HCT116 (cell line): ENCODE results near the gene RFX8. TPM values are rescaled to one million over a fixed set of nuclear protein-coding genes. Genes with fewer than 3 reads are reported as not detected.

ENCODE experiments used
- ATAC-seq: fragments of 200-7000 bp; cut with Tn5 transposase; 2 replicates; pipeline ENCODE4 v1.9.1; 2020; ENCODE audit warnings: mild to moderate bottlenecking, moderate library complexity
- BruUV-seq: library from RNA; stranded (reverse); fragments of 400-500 nt; replicated peaks from 2 replicates; lab custom pipeline; 2021; lab: Mats Ljungman, UMichigan
- CTCF ChIA-PET: fragments of 300-600 bp; sonication (Branson Sonifier 250); formaldehyde crosslinking; loops from one replicate; lab custom pipeline; 2021; ENCODE audit warnings: antibody characterized with exemption; lab: Charles Lee
- POLR2A ChIA-PET: fragments of 300-600, 350-600 bp; sonication (Branson Sonifier 250); formaldehyde crosslinking; loops from one replicate; lab custom pipeline; 2021; ENCODE audit warnings: antibody characterized with exemption; lab: Charles Lee
- RAD21 ChIA-PET, 2 experiments: fragments of 300-600 bp; sonication (Branson Sonifier 250); formaldehyde crosslinking; loops; one replicate each; lab custom pipeline; 2023; ENCODE audit warnings: low total read pairs in 2 of 2; ENCODE audit not compliant: uncharacterized antibody in 2 of 2, unreplicated experiment in 2 of 2, low non-redundant PET in 1 of 2; lab: Charles Lee
- DNase-seq: peaks from one replicate; pipeline ENCODE4 v3.0.0-alpha.2; 2010; ENCODE audit warnings: low read depth, low spot score
- H2AFZ ChIP-seq: fragments of 200-600 bp; shearing (Covaris generic), sonication (generic); 2 replicates; pipeline ENCODE4 v1.6.1; 2017; ENCODE audit warnings: low read depth, mixed run types, mixed read lengths, antibody characterized with exemption, low read length; ENCODE audit not compliant: poor library complexity, severe bottlenecking
- H3K27ac ChIP-seq: 2 replicates; pipeline ENCODE4 v1.5.1; 2012; ENCODE audit warnings: low read depth, low read length
- H3K27me3 ChIP-seq: fragments of 200-600 bp; sonication (generic); 2 replicates; pipeline ENCODE4 v1.6.1; 2016; ENCODE audit warnings: mixed run types, low read length, mixed read lengths; ENCODE audit not compliant: insufficient read depth
- H3K36me3 ChIP-seq, 2 experiments: fragments of 200-500 bp in 1 of 2; fragments of 200-600 bp in 1 of 2; sonication (Bioruptor generic) in 1 of 2; sonication (generic) in 1 of 2; 2 replicates each; pipeline versions ENCODE4 v1.5.1 to v1.6.1; 2014 to 2016; ENCODE audit warnings: low read length in 2 of 2, inconsistent platforms in 1 of 2, mixed read lengths in 1 of 2, mixed run types in 1 of 2; ENCODE audit not compliant: insufficient read depth in 2 of 2, control insufficient read depth in 1 of 2
- H3K4me1 ChIP-seq, 2 experiments: fragments of 200-600 bp in 1 of 2; sonication (generic) in 1 of 2; 2 replicates each; pipeline versions ENCODE4 v1.5.1 to v1.6.1; 2012 to 2017; ENCODE audit warnings: low read length in 2 of 2, inconsistent platforms in 1 of 2, mild to moderate bottlenecking in 1 of 2, mixed read lengths in 1 of 2, mixed run types in 1 of 2, moderate library complexity in 1 of 2; ENCODE audit not compliant: insufficient read depth in 2 of 2, control insufficient read depth in 1 of 2
- H3K4me2 ChIP-seq: fragments of 200-600 bp; sonication (generic); 2 replicates; pipeline ENCODE4 v1.6.1; 2017; ENCODE audit warnings: mixed run types, low read length, mixed read lengths
- H3K4me3 ChIP-seq, 2 experiments: fragments of 200-600 bp in 1 of 2; sonication (generic) in 1 of 2; replicated peaks in 1 of 2; 2 replicates each; pipeline ENCODE4 v1.5.1; 2011 to 2016; ENCODE audit warnings: low read length in 2 of 2, control low read depth in 1 of 2, low read depth in 1 of 2, mild to moderate bottlenecking in 1 of 2, mixed read lengths in 1 of 2, mixed run types in 1 of 2
- H3K79me2 ChIP-seq: fragments of 200-600 bp; sonication (generic); 2 replicates; pipeline ENCODE4 v1.6.1; 2017; ENCODE audit warnings: mild to moderate bottlenecking, mixed run types, low read length, moderate library complexity, mixed read lengths; ENCODE audit not compliant: insufficient read depth
- H3K9ac ChIP-seq: fragments of 200-600 bp; sonication (generic); 2 replicates; pipeline ENCODE4 v1.6.1; 2016; ENCODE audit warnings: low read length, mixed read lengths
- H3K9me2 ChIP-seq: fragments of 200-600 bp; sonication (generic), shearing (Covaris generic); 2 replicates; pipeline ENCODE4 v1.6.1; 2017; ENCODE audit warnings: mixed run types, mild to moderate bottlenecking, moderate library complexity; ENCODE audit not compliant: insufficient read depth
- H3K9me3 ChIP-seq, 2 experiments: fragments of 200-500 bp in 1 of 2; fragments of 200-600 bp in 1 of 2; sonication (Bioruptor generic) in 1 of 2; sonication (generic) in 1 of 2; 2 replicates each; pipeline ENCODE4 v1.6.1; 2014 to 2017; ENCODE audit warnings: low read length in 2 of 2, mixed read lengths in 2 of 2, inconsistent platforms in 1 of 2, low read depth in 1 of 2, mild to moderate bottlenecking in 1 of 2, mixed run types in 1 of 2, moderate library complexity in 1 of 2; ENCODE audit not compliant: control insufficient read depth in 1 of 2, insufficient read depth in 1 of 2
- H4K20me1 ChIP-seq: fragments of 200-600 bp; sonication (generic), shearing (Covaris generic); 2 replicates; pipeline ENCODE4 v1.6.1; 2017; ENCODE audit warnings: mixed run types, mild to moderate bottlenecking, moderate library complexity; ENCODE audit not compliant: insufficient read depth
- CEBPB ChIP-seq: IDR thresholded peaks from 2 replicates; pipeline ENCODE4 v1.6.1; 2012; ENCODE audit warnings: low read depth
- EZH2 ChIP-seq: fragments of 200-600 bp; sonication (generic); IDR thresholded peaks from 2 replicates; pipeline ENCODE4 v1.6.1; 2017; ENCODE audit warnings: antibody characterized with exemption, mixed run types
- EZH2phosphoT487 ChIP-seq: fragments of 200-600 bp; IDR thresholded peaks from 2 replicates; pipeline ENCODE4 v1.6.1; 2018; ENCODE audit warnings: antibody characterized with exemption, borderline replicate concordance
- JUND ChIP-seq: IDR thresholded peaks from 2 replicates; pipeline ENCODE4 v1.6.1; 2012
- POLR2AphosphoS5 ChIP-seq: IDR thresholded peaks from 2 replicates; pipeline ENCODE4 v1.6.1; 2011; ENCODE audit warnings: mild to moderate bottlenecking, low read depth, low read length, moderate library complexity
- RAD21 ChIP-seq: IDR thresholded peaks from 2 replicates; pipeline ENCODE4 v1.6.1; 2012; ENCODE audit warnings: low read depth, mild to moderate bottlenecking
- SP1 ChIP-seq: IDR thresholded peaks from 2 replicates; pipeline ENCODE4 v1.6.1; 2012; ENCODE audit warnings: low read depth
- SRF ChIP-seq: IDR thresholded peaks from 2 replicates; pipeline ENCODE4 v1.6.1; 2012; ENCODE audit warnings: low read depth
- YY1 ChIP-seq: IDR thresholded peaks from 2 replicates; pipeline ENCODE4 v1.6.1; 2011; ENCODE audit warnings: low read length, low read depth, moderate library complexity, mild to moderate bottlenecking; ENCODE audit not compliant: insufficient replicate concordance; ENCODE audit errors: extremely low read depth
- ZFX ChIP-seq: fragments of 450-650 bp; IDR thresholded peaks from 2 replicates; pipeline ENCODE4 v1.6.1; 2017
- ZNF274 ChIP-seq: fragments of 200-500 bp; sonication (Bioruptor generic); IDR thresholded peaks from 2 replicates; pipeline ENCODE4 v1.6.1; 2014; ENCODE audit warnings: mild to moderate bottlenecking, low read depth, low read length, inconsistent platforms
- intact Hi-C: fragments of 100-400 bp; cut with micrococcal nuclease; formaldehyde crosslinking; loops from 2 replicates; pipeline ENCODE4 v1.10.0; 2022
- total RNA-seq: library from RNA; stranded (reverse); gene quantifications from one replicate; pipeline ENCODE4 v1.2.1, GENCODE V29; 2021; ENCODE audit not compliant: unreplicated experiment

Gene RFX8
- total RNA-seq, 1 experiment from 2014 or later, result not detected

DNA sequence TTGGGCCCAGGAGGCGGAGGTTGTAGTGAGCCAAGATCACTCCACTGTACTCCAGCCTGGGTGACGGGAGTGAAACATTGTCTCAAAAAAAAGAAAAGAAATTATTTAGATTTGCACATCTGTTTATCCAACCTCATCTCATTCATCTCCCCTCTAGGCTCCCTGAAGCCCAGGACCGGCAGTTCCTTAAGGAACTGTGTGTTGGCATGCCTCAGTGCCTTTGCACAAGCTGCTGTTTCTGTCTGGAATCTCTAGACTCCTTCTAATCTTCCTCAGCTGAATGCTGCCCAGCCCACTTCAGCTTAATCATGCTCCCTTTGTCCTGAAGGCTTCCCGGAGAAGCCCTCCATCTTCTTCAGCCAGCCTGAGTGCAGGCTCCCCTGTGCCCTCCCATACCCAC lies 10.9 kb upstream of the RFX8 start:
- H3K27me3 ChIP-seq, result no peaks in the 10 kb centered on the region
- H3K27ac ChIP-seq, result no peak overlapping the region
- RAD21 ChIA-PET, result no interaction called here
- BruUV-seq, result no TSS peak
- POLR2A ChIA-PET, result interaction anchor here (1.0 kb wide), 1 partner anchor 16 kb away, joined by 3 read pairs; no protein-coding TSS in a partner anchor
- H3K36me3 ChIP-seq, result no peaks in the 10 kb centered on the region
- no peak overlapping the region for H2AFZ ChIP-seq
- no peaks in the 10 kb centered on the region for H3K79me2 ChIP-seq
- CTCF ChIA-PET, result no interaction called here
- H3K9me3 ChIP-seq, result no peaks in the 10 kb centered on the region
- H3K9me2 ChIP-seq, result no peaks in the 10 kb centered on the region
- no peaks in the 10 kb centered on the region for H4K20me1 ChIP-seq
- no peak overlapping the region for H3K4me3 ChIP-seq
- no peaks in the 10 kb centered on the region for H3K4me1 ChIP-seq
- TF ChIP-seq YY1 (no peak), CEBPB (no peak), ZFX (no peak)
- no peak for ATAC-seq
- intact Hi-C loops, result no loop called here
- H3K9ac ChIP-seq, result no peak overlapping the region
- no peak overlapping the region for H3K4me2 ChIP-seq
- no peak for DNase-seq

DNA sequence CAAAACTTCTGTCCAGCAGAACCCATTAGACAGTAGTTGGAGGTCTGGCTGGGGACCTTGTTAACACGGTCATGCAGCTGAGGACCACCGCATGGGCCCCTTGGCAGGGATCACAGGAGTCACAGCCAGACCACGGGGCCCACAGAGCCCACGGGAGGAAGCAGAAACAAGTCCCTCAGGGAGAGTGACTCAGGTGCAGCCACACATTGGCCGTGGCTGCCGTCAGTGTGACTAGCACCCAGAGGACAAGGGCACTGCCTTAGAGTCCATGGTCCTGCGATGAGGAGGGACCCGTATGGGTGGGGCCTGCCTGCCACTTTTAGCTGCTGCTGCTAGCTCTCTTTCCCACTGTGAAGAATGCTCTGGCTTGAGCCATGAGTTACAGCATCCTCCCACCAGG lies 5.9 kb upstream of the RFX8 start:
- no peak overlapping the region for H3K4me2 ChIP-seq
- no peaks in the 10 kb centered on the region for H3K27me3 ChIP-seq
- no peaks in the 10 kb centered on the region for H4K20me1 ChIP-seq
- no peak for DNase-seq
- POLR2A ChIA-PET, result no interaction called here
- no peaks in the 10 kb centered on the region for H3K9me2 ChIP-seq
- ATAC-seq, result no peak
- no peak overlapping the region for H3K27ac ChIP-seq
- TF ChIP-seq ZFX (no peak), EZH2phosphoT487 (no peak), ZNF274 (no peak), JUND (no peak), SP1 (no peak), POLR2AphosphoS5 (no peak), EZH2 (no peak), RAD21 (no peak), SRF (no peak)
- no TSS peak for BruUV-seq
- no peaks in the 10 kb centered on the region for H3K4me1 ChIP-seq
- no peak overlapping the region for H2AFZ ChIP-seq
- no peak overlapping the region for H3K9ac ChIP-seq
- intact Hi-C loops, result no loop called here
- CTCF ChIA-PET, result no interaction called here
- H3K9me3 ChIP-seq, result no peaks in the 10 kb centered on the region
- RAD21 ChIA-PET, result no interaction called here
- H3K36me3 ChIP-seq, result no peaks in the 10 kb centered on the region
- H3K4me3 ChIP-seq, result no peak overlapping the region
- no peaks in the 10 kb centered on the region for H3K79me2 ChIP-seq
